ENCODE measurements around the gene MIAT.
A peak's percentile ranks its signal among the peaks of the same experiment; 100 is the strongest.

The MIAT gene

DNA sequence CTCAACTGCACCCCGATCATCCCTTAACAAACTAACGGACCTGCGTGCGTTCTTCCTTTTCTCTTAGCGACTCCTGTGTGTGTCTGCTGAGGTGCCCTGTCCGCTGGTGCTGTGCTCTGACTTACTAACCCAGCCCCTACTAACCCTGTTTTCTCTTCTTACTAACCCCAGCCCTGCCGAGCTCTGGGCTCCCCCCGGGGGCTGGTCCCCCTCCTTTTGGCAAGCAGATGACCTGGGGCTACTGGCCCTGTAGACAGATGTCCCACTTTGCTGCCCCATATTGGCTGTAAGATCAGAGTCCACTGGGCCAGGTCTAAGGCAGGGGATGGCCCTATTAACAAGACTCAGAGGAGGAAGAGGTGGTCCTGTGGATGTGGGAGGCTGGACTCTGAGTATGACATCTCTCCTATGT is 14.7 kb downstream of the MIAT start:
- H3K27me3 Mint-ChIP-seq = no peaks in the 10 kb centered on the region
- no peaks in the 10 kb centered on the region for H3K9me3 Mint-ChIP-seq (ENCODE audit: low read depth)
- peak overlapping the region; percentile 99 for H3K27ac Mint-ChIP-seq
- H3K4me1 Mint-ChIP-seq (ENCODE audit: low read depth) = peaks cover 67% of the 10 kb centered on the region
- peaks cover 4% of the 10 kb centered on the region for H3K36me3 Mint-ChIP-seq
- H3K4me3 Mint-ChIP-seq = peak overlapping the region; percentile 97

DNA sequence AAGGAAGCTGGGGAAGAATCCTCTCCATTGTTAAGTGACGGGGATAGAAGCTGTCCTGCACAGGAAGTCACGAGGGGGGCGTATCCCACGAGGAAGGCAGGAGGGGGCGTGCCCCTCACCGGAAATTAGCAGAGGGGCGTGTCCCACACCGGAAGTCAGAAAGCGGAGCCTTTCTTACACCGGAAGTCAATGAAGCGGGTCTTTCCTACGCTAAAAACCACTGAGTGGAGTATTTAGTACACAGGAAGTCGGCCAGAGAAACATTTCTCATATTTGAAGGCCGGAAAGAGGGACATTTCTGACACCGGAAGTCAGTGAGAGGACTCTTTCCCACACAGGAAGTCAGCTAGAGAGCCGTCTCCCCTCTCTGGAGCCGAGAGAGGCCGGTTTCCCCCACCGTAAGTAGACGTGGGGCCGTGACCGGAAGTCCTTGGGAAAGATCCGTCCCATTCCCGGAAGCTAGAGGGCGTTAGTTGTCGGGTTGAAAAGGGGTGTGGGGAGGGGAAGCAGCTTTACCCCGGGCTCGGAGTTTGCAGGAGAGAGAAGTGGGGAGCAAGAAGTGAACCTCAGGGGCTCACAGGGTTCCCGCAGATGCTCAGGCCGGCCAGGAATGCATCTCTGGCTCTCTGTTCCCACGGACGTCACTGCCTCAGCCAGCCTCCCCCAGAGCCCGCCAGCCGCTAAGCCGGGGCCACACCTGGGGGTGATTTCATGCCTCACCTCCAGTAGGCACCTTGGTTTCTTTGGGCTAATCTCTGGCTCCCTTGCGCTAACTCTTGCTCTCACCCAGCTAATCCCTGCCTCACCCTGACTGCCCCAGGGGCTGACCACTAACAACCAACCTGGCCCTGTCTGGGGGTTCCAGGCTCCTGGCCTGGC is 15.4 kb downstream of the MIAT start:
- Mint-ChIP-seq H3K36me3 (peaks cover 2% of the 10 kb centered on the region), H3K4me1 (ENCODE audit: low read depth) (peaks cover 72% of the 10 kb centered on the region), H3K9me3 (ENCODE audit: low read depth) (no peaks in the 10 kb centered on the region), H3K27me3 (no peaks in the 10 kb centered on the region), H3K4me3 (peak overlapping the region; percentile 97), H3K27ac (peak overlapping the region; percentile 99)

DNA sequence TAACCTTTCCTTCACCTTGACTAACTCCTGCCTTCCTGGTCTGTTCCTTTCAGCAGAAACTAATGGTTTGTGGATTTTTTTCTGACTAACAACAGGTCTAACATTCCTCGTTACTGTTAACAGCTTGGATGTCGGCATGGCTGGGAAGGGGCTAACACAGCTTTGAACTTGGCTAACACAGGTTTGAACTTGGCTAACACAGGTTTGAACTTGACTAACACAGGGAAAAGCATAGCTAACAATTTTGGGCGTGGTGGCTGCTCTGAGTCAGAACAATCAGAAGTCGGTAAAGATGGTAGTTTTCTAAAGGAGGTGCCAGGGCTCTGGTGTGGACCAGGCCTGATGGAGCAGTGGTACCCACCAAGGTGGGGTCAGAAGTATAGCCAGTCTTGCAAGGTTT is 16.1 kb downstream of the MIAT start:
- H3K36me3 Mint-ChIP-seq = peaks cover 2% of the 10 kb centered on the region
- no peaks in the 10 kb centered on the region for H3K27me3 Mint-ChIP-seq
- peak overlapping the region; percentile 97 for H3K4me3 Mint-ChIP-seq
- no peaks in the 10 kb centered on the region for H3K9me3 Mint-ChIP-seq (ENCODE audit: low read depth)
- peak overlapping the region; percentile 99 for H3K27ac Mint-ChIP-seq
- H3K4me1 Mint-ChIP-seq (ENCODE audit: low read depth) = peaks cover 77% of the 10 kb centered on the region

DNA sequence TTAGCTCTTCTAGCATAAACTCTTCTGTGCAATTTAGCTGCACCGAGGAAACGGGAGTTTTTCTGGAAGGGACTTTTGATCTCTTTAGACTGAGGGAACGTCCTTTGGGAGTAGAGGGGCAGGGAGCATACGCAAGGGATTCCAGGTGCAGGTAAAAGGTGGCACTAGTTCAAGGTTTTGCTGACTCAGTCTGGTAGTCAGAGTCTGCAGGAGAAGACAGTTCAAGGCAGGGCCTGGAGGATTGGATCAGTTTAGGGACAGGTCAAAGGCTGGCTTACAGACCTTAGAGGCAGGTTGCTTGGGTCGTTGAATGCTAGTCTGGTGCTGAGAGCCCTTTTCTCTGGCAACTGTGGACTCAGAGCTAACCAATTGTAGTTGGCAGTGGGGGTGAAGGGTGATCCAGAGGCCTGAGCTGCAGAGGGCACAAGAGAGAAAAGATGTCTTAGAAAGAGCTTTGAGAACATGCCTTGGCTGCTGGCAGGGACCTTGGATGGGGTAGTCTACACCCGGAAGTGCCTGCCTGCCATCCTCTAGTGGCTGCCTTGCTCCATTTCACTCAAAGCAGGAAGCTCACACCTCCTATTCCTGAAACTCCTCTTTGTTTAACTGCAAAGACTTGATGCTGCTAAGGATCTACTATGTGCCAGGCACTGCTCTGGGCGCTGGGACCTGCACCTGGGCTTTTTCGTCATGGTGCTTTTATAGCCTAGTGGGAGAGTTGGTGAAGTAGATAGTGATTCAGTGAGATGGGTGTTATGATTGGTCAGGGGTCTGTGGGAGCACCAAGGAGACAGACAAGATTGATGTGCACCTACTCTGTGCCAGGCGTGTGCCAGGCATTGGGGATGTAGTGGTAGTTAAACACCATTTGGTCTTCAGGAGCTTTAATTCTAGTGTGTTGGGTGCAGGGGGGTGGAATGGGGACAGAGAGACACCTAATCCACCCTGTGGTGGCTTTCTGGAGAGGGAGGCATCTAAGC is 17.1 kb downstream of the MIAT start:
- peaks cover 2% of the 10 kb centered on the region for H3K36me3 Mint-ChIP-seq
- H3K4me3 Mint-ChIP-seq = peak overlapping the region; percentile 97
- no peaks in the 10 kb centered on the region for H3K9me3 Mint-ChIP-seq (ENCODE audit: low read depth)
- peaks cover 81% of the 10 kb centered on the region for H3K4me1 Mint-ChIP-seq (ENCODE audit: low read depth)
- no peaks in the 10 kb centered on the region for H3K27me3 Mint-ChIP-seq
- H3K27ac Mint-ChIP-seq = peak overlapping the region; percentile 99

DNA sequence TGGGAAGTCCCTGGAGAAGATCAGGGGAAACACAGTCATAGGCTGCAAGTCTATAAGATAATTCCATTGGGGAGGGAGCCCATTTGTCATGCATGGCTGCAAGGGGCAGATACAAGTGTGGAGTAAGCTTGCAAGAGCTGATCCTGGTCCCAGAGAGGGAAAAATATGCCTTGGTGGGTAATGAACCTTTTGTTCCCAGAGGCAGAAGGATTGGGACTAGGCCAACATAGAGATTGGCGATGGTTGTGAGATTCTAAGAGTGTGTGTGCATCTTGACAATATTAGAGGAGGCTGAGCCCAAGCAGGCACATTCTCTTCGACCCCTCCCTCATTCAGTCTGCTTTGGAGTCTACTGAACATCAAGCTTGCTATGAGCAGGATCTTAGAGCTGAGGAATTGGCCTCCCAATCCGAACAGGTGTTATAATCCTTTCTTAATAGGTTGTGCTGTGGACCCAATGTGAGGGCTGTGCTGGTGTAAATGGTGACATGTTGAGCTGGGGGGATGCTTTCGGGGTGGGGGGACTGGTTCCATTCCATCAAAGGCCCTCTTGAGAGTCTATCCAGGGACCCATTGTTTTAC is 18.4 kb downstream of the MIAT start:
- peaks cover 78% of the 10 kb centered on the region for H3K4me1 Mint-ChIP-seq (ENCODE audit: low read depth)
- H3K9me3 Mint-ChIP-seq (ENCODE audit: low read depth) = no peaks in the 10 kb centered on the region
- peaks cover 2% of the 10 kb centered on the region for H3K36me3 Mint-ChIP-seq
- peak overlapping the region; percentile 99 for H3K27ac Mint-ChIP-seq
- peak overlapping the region; percentile 97 for H3K4me3 Mint-ChIP-seq
- H3K27me3 Mint-ChIP-seq = no peaks in the 10 kb centered on the region

DNA sequence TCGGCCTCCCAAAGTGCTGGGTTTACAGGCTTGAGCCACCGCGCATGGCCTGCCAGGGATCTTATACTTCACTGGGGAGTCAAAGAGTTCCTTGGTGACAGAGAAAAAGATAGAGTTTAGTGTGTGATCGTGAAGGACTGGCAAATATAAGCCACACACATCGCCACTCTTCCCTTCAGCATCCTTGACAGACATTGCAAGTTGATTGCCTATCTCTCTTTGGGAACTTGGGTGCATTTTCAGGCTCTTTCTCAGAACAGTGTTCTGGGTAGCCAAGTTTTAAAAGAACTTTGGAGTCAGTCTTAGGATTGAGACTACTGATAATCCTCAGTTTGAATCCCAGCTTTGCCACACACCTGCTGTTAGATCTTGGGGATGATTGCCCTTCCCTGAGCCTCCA is 19.8 kb downstream of the MIAT start:
- no peaks in the 10 kb centered on the region for H3K9me3 Mint-ChIP-seq (ENCODE audit: low read depth)
- peak overlapping the region; percentile 73 for H3K27ac Mint-ChIP-seq
- peaks cover 4% of the 10 kb centered on the region for H3K36me3 Mint-ChIP-seq
- no peaks in the 10 kb centered on the region for H3K27me3 Mint-ChIP-seq
- no peak overlapping the region for H3K4me3 Mint-ChIP-seq
- H3K4me1 Mint-ChIP-seq (ENCODE audit: low read depth) = peaks cover 63% of the 10 kb centered on the region

DNA sequence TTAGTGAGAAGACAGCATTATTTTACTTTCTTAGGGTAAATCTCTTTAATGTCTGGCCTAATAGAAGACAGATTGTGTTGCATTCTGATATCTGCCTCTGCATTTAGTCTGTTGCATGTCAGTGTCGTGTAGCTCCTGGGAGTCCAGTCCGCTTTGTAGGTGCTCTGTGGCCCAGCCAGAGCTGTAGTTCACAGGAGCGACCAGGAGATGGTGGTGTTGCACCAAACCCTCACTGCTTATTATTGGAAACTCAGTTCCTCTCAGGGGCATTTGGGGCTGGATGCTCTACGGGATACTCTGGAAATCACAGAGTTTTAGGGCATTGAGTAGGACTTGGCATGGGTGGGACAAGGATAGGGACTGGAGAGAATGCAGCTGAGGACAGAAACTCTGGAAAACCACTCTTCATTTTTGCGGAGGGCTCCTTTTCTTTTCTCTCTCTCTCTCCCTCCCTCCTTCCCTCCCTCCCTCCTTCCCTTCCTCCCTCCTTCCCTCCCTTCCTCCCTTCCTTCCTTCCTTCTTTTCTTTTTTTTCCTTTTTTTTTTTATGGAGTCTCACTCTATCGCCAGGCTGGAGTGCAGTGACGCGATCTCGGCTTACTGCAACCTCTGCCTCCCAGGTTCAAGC is 21.7 kb downstream of the MIAT start:
- H3K4me1 Mint-ChIP-seq (ENCODE audit: low read depth) = peaks cover 61% of the 10 kb centered on the region
- H3K36me3 Mint-ChIP-seq = peaks cover 9% of the 10 kb centered on the region
- peak overlapping the region; percentile 89 for H3K27ac Mint-ChIP-seq
- H3K4me3 Mint-ChIP-seq = no peak overlapping the region
- no peaks in the 10 kb centered on the region for H3K27me3 Mint-ChIP-seq
- no peaks in the 10 kb centered on the region for H3K9me3 Mint-ChIP-seq (ENCODE audit: low read depth)

DNA sequence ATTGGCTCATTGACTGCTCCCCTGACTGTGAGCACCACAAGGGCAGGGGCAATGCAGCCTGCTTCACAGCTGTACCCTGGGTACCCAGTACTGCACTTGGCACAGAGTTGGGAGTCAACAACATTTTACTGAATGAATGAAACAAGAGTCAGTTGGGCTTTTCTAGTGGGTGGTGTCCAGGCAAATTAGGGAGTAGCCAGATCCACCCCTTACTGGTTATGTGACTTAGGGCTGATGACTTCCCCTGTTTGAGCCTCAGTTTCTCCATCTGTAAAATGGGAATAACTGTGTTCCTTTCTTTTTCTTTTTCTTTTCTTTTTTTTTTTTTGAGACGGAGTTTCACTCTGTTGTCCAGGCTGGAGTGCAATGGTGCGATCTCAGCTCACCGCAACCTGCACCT is 23.1 kb downstream of the MIAT start:
- no peaks in the 10 kb centered on the region for H3K27me3 Mint-ChIP-seq
- no peaks in the 10 kb centered on the region for H3K9me3 Mint-ChIP-seq (ENCODE audit: low read depth)
- H3K27ac Mint-ChIP-seq = peak overlapping the region; percentile 58
- H3K36me3 Mint-ChIP-seq = peaks cover 9% of the 10 kb centered on the region
- peaks cover 48% of the 10 kb centered on the region for H3K4me1 Mint-ChIP-seq (ENCODE audit: low read depth)
- no peak overlapping the region for H3K4me3 Mint-ChIP-seq

DNA sequence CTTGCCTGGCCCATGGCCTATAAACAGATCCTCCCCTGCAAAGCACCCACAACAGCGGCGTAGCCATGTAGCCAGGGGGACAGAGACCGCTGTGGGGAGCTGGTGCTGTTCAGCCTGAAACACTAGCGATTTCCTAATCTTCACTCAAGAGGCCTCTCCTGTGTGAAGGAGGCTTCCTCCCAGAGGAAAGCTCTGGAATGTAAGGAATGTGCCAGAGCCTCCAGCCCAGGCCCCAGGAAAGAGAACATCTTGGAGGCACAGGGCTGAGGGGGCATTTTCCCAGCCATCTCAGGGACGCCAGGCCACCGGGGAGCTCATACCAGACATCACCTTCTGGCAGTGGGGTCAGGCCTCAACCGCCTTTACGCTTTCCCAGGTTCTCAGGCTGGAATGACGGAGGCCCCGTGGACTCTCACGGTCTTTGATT is 24.0 kb downstream of the MIAT start:
- H3K27me3 Mint-ChIP-seq = no peaks in the 10 kb centered on the region
- H3K9me3 Mint-ChIP-seq (ENCODE audit: low read depth) = no peaks in the 10 kb centered on the region
- peaks cover 8% of the 10 kb centered on the region for H3K36me3 Mint-ChIP-seq
- no peak overlapping the region for H3K27ac Mint-ChIP-seq
- H3K4me3 Mint-ChIP-seq = no peak overlapping the region
- H3K4me1 Mint-ChIP-seq (ENCODE audit: low read depth) = peaks cover 45% of the 10 kb centered on the region

DNA sequence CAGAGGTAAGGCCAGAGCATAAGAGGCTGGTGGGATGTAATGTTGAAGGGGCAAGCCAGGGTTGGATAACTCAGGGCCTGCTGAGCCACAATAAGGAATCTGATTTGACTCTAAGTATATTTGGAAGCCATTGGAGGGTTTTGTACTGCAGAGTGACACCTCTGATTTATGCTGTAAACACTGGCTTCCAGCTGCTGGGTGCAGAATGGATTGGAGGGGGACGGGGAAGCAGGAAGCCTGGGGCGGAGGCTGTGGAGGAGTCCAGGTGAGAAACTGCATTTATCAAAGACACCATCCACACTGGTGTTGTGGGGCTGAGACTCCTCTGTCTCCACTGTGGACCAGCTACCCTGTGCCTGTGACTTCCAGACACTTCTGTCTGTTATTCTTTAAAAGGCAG is 26.8 kb downstream of the MIAT start:
- Mint-ChIP-seq H3K4me1 (ENCODE audit: low read depth) (peaks cover 43% of the 10 kb centered on the region), H3K27me3 (no peaks in the 10 kb centered on the region), H3K27ac (peak overlapping the region; percentile 78), H3K36me3 (peaks cover 11% of the 10 kb centered on the region), H3K4me3 (no peak overlapping the region), H3K9me3 (ENCODE audit: low read depth) (no peaks in the 10 kb centered on the region)

DNA sequence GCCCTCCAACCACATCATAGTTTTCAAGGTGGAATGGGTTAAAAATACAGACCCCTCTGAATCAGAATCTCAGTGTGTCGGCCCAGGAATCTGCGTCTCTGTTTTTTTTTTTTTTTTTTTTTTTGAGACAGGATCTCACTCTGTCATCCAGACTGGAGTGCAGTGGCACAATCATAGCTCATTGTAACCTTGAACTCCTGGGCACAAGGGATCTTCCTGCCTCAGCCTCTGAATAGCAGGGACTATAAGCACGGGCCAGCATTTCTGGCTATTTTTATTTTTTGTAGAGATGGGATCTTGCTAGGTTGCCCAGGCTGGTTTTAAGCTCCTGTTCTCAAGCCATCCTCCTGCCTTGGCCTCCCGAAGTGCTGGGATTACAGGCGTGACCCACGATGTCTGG is 28.2 kb downstream of the MIAT start:
- Mint-ChIP-seq H3K27ac (no peak overlapping the region), H3K4me1 (ENCODE audit: low read depth) (peaks cover 48% of the 10 kb centered on the region), H3K27me3 (no peaks in the 10 kb centered on the region), H3K9me3 (ENCODE audit: low read depth) (no peaks in the 10 kb centered on the region), H3K36me3 (peaks cover 11% of the 10 kb centered on the region), H3K4me3 (no peak overlapping the region)

DNA sequence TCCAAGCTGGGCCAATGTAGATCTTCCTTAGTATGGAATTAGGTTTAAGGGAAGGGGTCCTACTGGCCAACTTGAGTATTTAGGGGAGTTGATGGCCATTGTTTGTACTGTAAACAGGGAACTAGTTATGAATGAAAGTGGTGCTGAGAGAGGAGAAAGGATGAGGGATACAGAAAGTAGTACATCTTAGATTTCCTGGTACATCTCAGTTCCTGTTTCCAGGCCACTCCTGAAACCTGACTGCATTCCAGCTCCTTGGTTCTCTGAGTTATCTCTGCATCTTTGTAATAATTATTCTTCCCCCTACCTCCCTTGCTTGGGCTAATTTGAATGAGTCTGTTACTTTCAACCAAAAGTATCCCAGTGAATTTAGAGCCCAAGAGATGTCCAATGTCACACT is 30.1 kb downstream of the MIAT start:
- Mint-ChIP-seq H3K27me3 (no peaks in the 10 kb centered on the region), H3K4me1 (ENCODE audit: low read depth) (peaks cover 65% of the 10 kb centered on the region), H3K9me3 (ENCODE audit: low read depth) (no peaks in the 10 kb centered on the region), H3K27ac (no peak overlapping the region), H3K36me3 (peaks cover 14% of the 10 kb centered on the region), H3K4me3 (no peak overlapping the region)

DNA sequence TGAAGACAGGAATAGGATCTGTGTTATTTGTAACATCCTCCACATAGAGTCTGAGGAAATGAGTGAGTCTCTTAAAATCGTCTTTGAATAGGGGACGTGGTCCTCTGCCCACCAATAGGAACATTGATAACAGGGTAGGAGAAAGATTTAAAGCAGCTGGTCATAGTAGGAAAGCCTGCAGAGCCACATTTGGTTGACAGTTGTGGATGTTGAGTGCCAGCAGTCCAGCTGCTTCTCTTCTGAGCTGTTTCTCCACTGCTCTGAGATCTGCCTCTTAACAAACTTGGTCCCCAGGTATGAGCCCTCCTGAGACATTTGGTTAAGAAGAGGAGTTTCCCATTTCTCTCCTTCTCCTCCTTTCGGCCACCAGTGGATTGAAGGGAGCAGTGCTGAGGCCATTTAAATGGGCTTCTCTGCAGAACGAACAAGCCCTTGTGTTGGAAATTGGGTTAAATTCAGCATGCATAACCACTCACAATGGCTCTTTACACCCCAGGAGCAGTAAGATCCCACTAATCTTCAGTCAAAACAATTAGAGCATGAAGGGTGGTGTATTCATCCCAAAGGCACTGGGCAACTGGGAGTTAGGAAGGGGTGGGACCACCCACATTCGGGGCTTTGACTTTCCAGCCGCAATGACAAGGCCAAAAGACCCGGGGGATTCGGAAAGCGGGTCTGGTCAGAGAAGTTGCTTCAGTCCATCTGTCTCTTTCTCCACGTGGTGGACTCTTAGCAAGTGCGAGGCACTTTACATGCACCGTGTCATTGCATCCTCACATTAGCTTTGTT is 32.3 kb downstream of the MIAT start:
- Mint-ChIP-seq H3K27me3 (no peaks in the 10 kb centered on the region), H3K27ac (peak overlapping the region; percentile 7), H3K4me3 (no peak overlapping the region), H3K36me3 (peaks cover 19% of the 10 kb centered on the region), H3K4me1 (ENCODE audit: low read depth) (peaks cover 73% of the 10 kb centered on the region), H3K9me3 (ENCODE audit: low read depth) (no peaks in the 10 kb centered on the region)
